ENCODE measurements around the gene GATB.

The GATB gene

GRCh38 chr4:151646322-151646721 is 114.5 kb downstream of the GATB start:
- H3K36me3 ChIP-seq (ENCODE audit: insufficient read depth, low read length): no peaks in the 10 kb centered on the region
- H3K9me3 ChIP-seq (ENCODE audit: low read length): no peaks in the 10 kb centered on the region
- H3K9me2 ChIP-seq (ENCODE audit: low read depth, low read length): no peaks in the 10 kb centered on the region
- no peaks in the 10 kb centered on the region for H3K27me3 ChIP-seq (ENCODE audit: insufficient read depth, low read length)
- no peak overlapping the region for H3K4me2 ChIP-seq (ENCODE audit: low read length)
- no peak overlapping the region for H3K27ac ChIP-seq (ENCODE audit: low read depth, low read length, poor library complexity, severe bottlenecking)
- no peaks in the 10 kb centered on the region for H4K20me1 ChIP-seq (ENCODE audit: insufficient read depth, low read length)
- H3K4me1 ChIP-seq (ENCODE audit: insufficient read depth, low read length, severe bottlenecking): no peaks in the 10 kb centered on the region
- TF ChIP-seq CTCF (IDR thresholded peaks at IDR 0.05; ENCODE audit: low read length) (no peak), EZH2 (IDR thresholded peaks at IDR 0.05; ENCODE audit: borderline replicate concordance, low read length) (no peak)
- no peak overlapping the region for H3K9ac ChIP-seq (ENCODE audit: low read length)
- no peaks in the 10 kb centered on the region for H3F3A ChIP-seq (ENCODE audit: insufficient read depth, low read length)
- H3K4me3 ChIP-seq (ENCODE audit: low read depth, low read length, poor library complexity, severe bottlenecking): no peak overlapping the region
- H3K79me2 ChIP-seq (ENCODE audit: insufficient read depth, low read length): no peaks in the 10 kb centered on the region
- H2AFZ ChIP-seq (ENCODE audit: low read length): no peak overlapping the region

GRCh38 chr4:151644622-151645021 is 116.2 kb downstream of the GATB start:
- H3K4me1 ChIP-seq (ENCODE audit: insufficient read depth, low read length, severe bottlenecking): no peaks in the 10 kb centered on the region
- no peaks in the 10 kb centered on the region for H3F3A ChIP-seq (ENCODE audit: insufficient read depth, low read length)
- TF ChIP-seq CTCF (IDR thresholded peaks at IDR 0.05; ENCODE audit: low read length) (peak; percentile 64), EZH2 (IDR thresholded peaks at IDR 0.05; ENCODE audit: borderline replicate concordance, low read length) (no peak)
- no peaks in the 10 kb centered on the region for H3K36me3 ChIP-seq (ENCODE audit: insufficient read depth, low read length)
- H3K79me2 ChIP-seq (ENCODE audit: insufficient read depth, low read length): no peaks in the 10 kb centered on the region
- H3K4me3 ChIP-seq (ENCODE audit: low read depth, low read length, poor library complexity, severe bottlenecking): no peak overlapping the region
- H3K27me3 ChIP-seq (ENCODE audit: insufficient read depth, low read length): no peaks in the 10 kb centered on the region
- no peak overlapping the region for H3K4me2 ChIP-seq (ENCODE audit: low read length)
- no peaks in the 10 kb centered on the region for H3K9me3 ChIP-seq (ENCODE audit: low read length)
- no peak overlapping the region for H2AFZ ChIP-seq (ENCODE audit: low read length)
- no peak overlapping the region for H3K9ac ChIP-seq (ENCODE audit: low read length)
- H3K9me2 ChIP-seq (ENCODE audit: low read depth, low read length): no peaks in the 10 kb centered on the region
- H4K20me1 ChIP-seq (ENCODE audit: insufficient read depth, low read length): no peaks in the 10 kb centered on the region
- H3K27ac ChIP-seq (ENCODE audit: low read depth, low read length, poor library complexity, severe bottlenecking): no peak overlapping the region

GRCh38 chr4:151643564-151643963 is 117.2 kb downstream of the GATB start:
- H3K36me3 ChIP-seq (ENCODE audit: insufficient read depth, low read length): no peaks in the 10 kb centered on the region

More at GRCh38 chr4:151643564-151643963, 117.2 kb downstream of the GATB start:
- Histone ChIP-seq H3K9ac (ENCODE audit: low read length) (no peak overlapping the region), H2AFZ (ENCODE audit: low read length) (no peak overlapping the region), H3K27ac (ENCODE audit: low read depth, low read length, poor library complexity, severe bottlenecking) (no peak overlapping the region), H3K4me3 (ENCODE audit: low read depth, low read length, poor library complexity, severe bottlenecking) (no peak overlapping the region), H3K27me3 (ENCODE audit: insufficient read depth, low read length) (no peaks in the 10 kb centered on the region), H4K20me1 (ENCODE audit: insufficient read depth, low read length) (no peaks in the 10 kb centered on the region), H3K79me2 (ENCODE audit: insufficient read depth, low read length) (no peaks in the 10 kb centered on the region), H3K9me3 (ENCODE audit: low read length) (no peaks in the 10 kb centered on the region), H3F3A (ENCODE audit: insufficient read depth, low read length) (no peaks in the 10 kb centered on the region), H3K4me1 (ENCODE audit: insufficient read depth, low read length, severe bottlenecking) (no peaks in the 10 kb centered on the region), H3K4me2 (ENCODE audit: low read length) (no peak overlapping the region), H3K9me2 (ENCODE audit: low read depth, low read length) (no peaks in the 10 kb centered on the region)
- TF ChIP-seq EZH2 (IDR thresholded peaks at IDR 0.05; ENCODE audit: borderline replicate concordance, low read length) (no peak), CTCF (IDR thresholded peaks at IDR 0.05; ENCODE audit: low read length) (no peak)
